Esophagus squamous epithelium (tissue), 4 donors: ENCODE results near the gene PRPSAP1.
"Not testable (repeated sequence)": the region's sequence is repeated elsewhere in the genome, so short reads cannot be mapped to it uniquely, and the experiment has no call there.

Experiments
- CTCF ChIP-seq, 6 experiments: fragments of 450-650 bp in 4 of 6; fragments of 200-600 bp in 2 of 6; sonication (generic) in 2 of 6; IDR thresholded peaks; one replicate each; pipeline ENCODE4 v1.5.1; 2016 to 2019; ENCODE audit warnings: antibody characterized with exemption in 6 of 6, mild to moderate bottlenecking in 4 of 6, moderate library complexity in 4 of 6
- POLR2A ChIP-seq, 4 donors: fragments of 450-650 bp; IDR thresholded peaks; one replicate each; pipeline ENCODE4 v1.6.1; 2017; ENCODE audit warnings: antibody characterized with exemption in 4 of 4, mild to moderate bottlenecking in 4 of 4, moderate library complexity in 3 of 4

GRCh38 chr17:76267581-76268001, 86.1 kb downstream of the PRPSAP1 start:
- TF ChIP-seq POLR2A, CTCF (IDR thresholded peaks at IDR 0.05): not testable (repeated sequence)
